ENCODE measurements around the gene G3BP1. TPM values are rescaled to one million over a fixed set of nuclear protein-coding genes. Genes with fewer than 3 reads are reported as not detected.

G3BP1 gene
- total and polyA plus RNA-seq, 2 of the 13 experiments (the other 11 are each of a cell fraction or from before 2014, with no cell fraction given): 36.7 to 320 TPM

- Histone ChIP-seq H3K27me3 (ENCODE audit: control insufficient read depth in 1 of 2, insufficient read depth in 2 of 2, low read length in 2 of 2) (no peaks in the 10 kb centered on the region), H3K9ac (ENCODE audit: insufficient read depth, low read depth, low read length) (no peak overlapping the region), H2AFZ (ENCODE audit: low read length) (no peak overlapping the region), H3K4me1 (ENCODE audit: insufficient read depth, low read length) (no peaks in the 10 kb centered on the region), H3K9me3 (ENCODE audit: low read length) (no peaks in the 10 kb centered on the region), H3K79me2 (ENCODE audit: insufficient read depth, low read length) (no peaks in the 10 kb centered on the region), H3K36me3 (replicated peaks in 1 of 2; ENCODE audit: control insufficient read depth in 1 of 2, insufficient read depth in 2 of 2, low read length in 2 of 2) (no peaks in the 10 kb centered on the region), H4K20me1 (ENCODE audit: insufficient read depth, low read length) (no peaks in the 10 kb centered on the region), H3K4me3 (replicated peaks in 1 of 3; ENCODE audit: insufficient read depth in 1 of 3, low read depth in 2 of 3, low read length in 3 of 3) (no peak overlapping the region), H3K27ac (ENCODE audit: extremely low read length, insufficient read depth, low read length) (no peak overlapping the region), H3K4me2 (ENCODE audit: low read depth, low read length) (no peak overlapping the region)
- TF ChIP-seq E2F5 (CRISPR knock-in tag; conservative IDR thresholded peaks at IDR 0.05) (no peak), SUZ12 (IDR thresholded peaks at IDR 0.05; ENCODE audit: low read depth, low read length) (no peak), XBP1 (CRISPR knock-in tag; IDR thresholded peaks at IDR 0.05) (no peak), NFKB2 (CRISPR knock-in tag; IDR thresholded peaks at IDR 0.05; ENCODE audit: borderline replicate concordance) (no peak)
- WGBS (ENCODE audit: low lambda C conversion rate): 0% methylated on average over 1 of the region's 1 CpG
- no peak for FAIRE-seq
- ATAC-seq: no peak
- CTCF ChIA-PET (ENCODE audit: low intra/inter-chr PET ratio, low total read pairs): no interaction called here
- no peak for DNase-seq (ENCODE audit: low spot score)
- no TSS peak for BruUV-seq (replicated peaks)
- in situ Hi-C loops (cut with HindIII; ENCODE audit: extremely low pct_ligation_motif_present, low pct_unique_long_range_greater_than_20kb): loop anchor here (25.0 kb wide), 1 partner anchor 664 kb away; no protein-coding TSS in a partner anchor
- intact Hi-C loops (cut with micrococcal nuclease; ENCODE audit: unreplicated experiment): no loop called here
- POLR2A ChIA-PET: no interaction called here
Observed at GRCh38 chr5:151847871-151848270, 76.1 kb downstream of the G3BP1 start.

GRCh38 chr5:151855701-151856100 lies 83.9 kb downstream of the G3BP1 start:
- BruUV-seq (replicated peaks): no TSS peak
- ChIA-PET CTCF (ENCODE audit: low intra/inter-chr PET ratio, low total read pairs) (no interaction called here), POLR2A (no interaction called here)
- Histone ChIP-seq H3K4me2 (ENCODE audit: low read depth, low read length) (no peak overlapping the region), H3K27me3 (ENCODE audit: control insufficient read depth in 1 of 2, insufficient read depth in 2 of 2, low read length in 2 of 2) (no peaks in the 10 kb centered on the region), H4K20me1 (ENCODE audit: insufficient read depth, low read length) (no peaks in the 10 kb centered on the region), H3K36me3 (replicated peaks in 1 of 2; ENCODE audit: control insufficient read depth in 1 of 2, insufficient read depth in 2 of 2, low read length in 2 of 2) (no peaks in the 10 kb centered on the region), H3K4me3 (replicated peaks in 1 of 3; ENCODE audit: insufficient read depth in 1 of 3, low read depth in 2 of 3, low read length in 3 of 3) (no peak overlapping the region), H3K9me3 (ENCODE audit: low read length) (no peaks in the 10 kb centered on the region), H2AFZ (ENCODE audit: low read length) (no peak overlapping the region), H3K27ac (ENCODE audit: extremely low read length, insufficient read depth, low read length) (no peak overlapping the region), H3K79me2 (ENCODE audit: insufficient read depth, low read length) (no peaks in the 10 kb centered on the region), H3K4me1 (ENCODE audit: insufficient read depth, low read length) (no peaks in the 10 kb centered on the region), H3K9ac (ENCODE audit: insufficient read depth, low read depth, low read length) (no peak overlapping the region)
- FAIRE-seq: no peak
- in situ Hi-C loops (cut with HindIII; ENCODE audit: extremely low pct_ligation_motif_present, low pct_unique_long_range_greater_than_20kb) (no loop called here), intact Hi-C loops (cut with micrococcal nuclease; ENCODE audit: unreplicated experiment) (no loop called here)
- ATAC-seq: no peak
- DNase-seq (ENCODE audit: low spot score): no peak
- TF ChIP-seq ZNF512B (CRISPR knock-in tag; IDR thresholded peaks at IDR 0.05; ENCODE audit: borderline replicate concordance) (no peak), SIN3A (IDR thresholded peaks at IDR 0.05; ENCODE audit: borderline replicate concordance, low read depth, low read length) (no peak), RELA (CRISPR knock-in tag; IDR thresholded peaks at IDR 0.05) (no peak)
- 71% methylated on average over 4 of the region's 4 CpGs for WGBS (ENCODE audit: low lambda C conversion rate)

Data from HepG2 (cell line).